ENCODE data around the gene PPP1R12A.

Gene PPP1R12A

GRCh38 chr12:79763766-79764452 lies 171.0 kb downstream of the PPP1R12A start:
- DNase-seq: no peak

- no peak for DNase-seq
Observed at GRCh38 chr12:79761341-79761740, 173.6 kb downstream of the PPP1R12A start.

GRCh38 chr12:79747274-79747673 lies 187.6 kb downstream of the PPP1R12A start:
- no peak for DNase-seq

GRCh38 chr12:79737875-79738718 lies 196.8 kb downstream of the PPP1R12A start:
- DNase-seq: peak; percentile 44

GRCh38 chr12:79732638-79733037 lies 202.3 kb downstream of the PPP1R12A start:
- no peak for DNase-seq

- no peak for DNase-seq
Observed at GRCh38 chr12:79725987-79726386, 208.9 kb downstream of the PPP1R12A start.

Measured in NCI-H1694 (cell line).